Kidney (tissue), 14 donors: Measurements from ENCODE around the gene PSMB1. TPM values are rescaled to one million over a fixed set of nuclear protein-coding genes. Genes with fewer than 3 reads are reported as not detected.
A peak's percentile ranks its signal among the peaks of the same experiment; 100 is the strongest.

Source experiments
- DNase-seq, 5 donors: peaks; one replicate each; pipeline ENCODE4 v3.0.0-alpha.2; 2013 to 2020
- FAIRE-seq: peaks from 2 replicates; lab custom pipeline; 2012; peaks lifted over from hg19 to GRCh38; lab: Jason Lieb, UNC
- H3K27ac ChIP-seq, 2 donors: one replicate each; pipeline ENCODE4 v1.7.0; 2013; ENCODE audit warnings: low read depth in 2 of 2, low read length in 2 of 2, inconsistent platforms in 1 of 2
- H3K27me3 ChIP-seq: one replicate; pipeline ENCODE4 v1.7.1; 2013; ENCODE audit warnings: low read length, inconsistent platforms; ENCODE audit not compliant: control insufficient read depth, insufficient read depth
- H3K36me3 ChIP-seq, 3 donors: one replicate each; pipeline versions ENCODE4 v1.7.0 to v1.7.1; 2013; ENCODE audit warnings: low read length in 3 of 3, control low read depth in 1 of 3, inconsistent platforms in 1 of 3; ENCODE audit not compliant: insufficient read depth in 3 of 3, control insufficient read depth in 2 of 3
- H3K4me1 ChIP-seq, 3 donors: one replicate each; pipeline versions ENCODE4 v1.7.0 to v1.7.1; 2013; ENCODE audit warnings: low read length in 3 of 3, inconsistent platforms in 1 of 3, low read depth in 1 of 3; ENCODE audit not compliant: control insufficient read depth in 2 of 3, insufficient read depth in 2 of 3
- H3K4me3 ChIP-seq, 3 donors: one replicate each; pipeline versions ENCODE4 v1.7.0 to v1.8.1; 2013; ENCODE audit warnings: low read length in 3 of 3, control low read depth in 1 of 3, inconsistent platforms in 1 of 3
- H3K9ac ChIP-seq, 3 donors: one replicate each; pipeline versions ENCODE4 v1.7.0 to v1.7.1; 2013; ENCODE audit warnings: low read length in 3 of 3, control low read depth in 1 of 3, inconsistent platforms in 1 of 3
- H3K9me3 ChIP-seq, 3 donors: one replicate each; pipeline versions ENCODE4 v1.7.0 to v1.7.1; 2013; ENCODE audit warnings: low read length in 3 of 3, control low read depth in 1 of 3, inconsistent platforms in 1 of 3; ENCODE audit not compliant: control insufficient read depth in 2 of 3, insufficient read depth in 1 of 3
- intact Hi-C: fragments of 100-400 bp; cut with DNase I; formaldehyde crosslinking; loops from one replicate; pipeline ENCODE4 v1.11.1; 2022
- polyA plus RNA-seq: library from polyadenylated mRNA; stranded (reverse); fragments of 350-450 nt; fragmentation: Illumina TruSeq; extraction: RNeasy Lipid Tissue Mini Kit (QIAGEN cat#74804); gene quantifications from one replicate; pipeline ENCODE4 v1.2.3, GENCODE V29; 2014; ENCODE audit warnings: low read depth, low replicate concordance; ENCODE audit not compliant: insufficient read depth
- total RNA-seq: library from RNA; stranded (reverse); fragmentation: NEBNext Ultra II Directional; extraction: Animal tissue kit (Norgen Biotek cat#: 25700); gene quantifications from one replicate; pipeline ENCODE4 v1.2.1, GENCODE V29; 2021
- TF ChIP-seq, protein P1 (sequence below): IDR thresholded peaks from 3 replicates; pipeline ENCODE4 v1.5.1; 2012; ENCODE audit warnings: mild to moderate bottlenecking, moderate library complexity, borderline replicate concordance; ENCODE audit not compliant: insufficient read depth; ENCODE audit errors: extremely low read depth
- donor health status: control.
- donor health status: control.
- donor health status: control.
- donor health status: control.
- donor health status: control.
- donor health status: DM: yes; HTN: yes; CAD: no.
- donor health status: Normal renal cell carcinoma (clear cell type).

The PSMB1 gene
- total and polyA plus RNA-seq, 2 donors from 2014 or later: 132 to 309 TPM

DNA sequence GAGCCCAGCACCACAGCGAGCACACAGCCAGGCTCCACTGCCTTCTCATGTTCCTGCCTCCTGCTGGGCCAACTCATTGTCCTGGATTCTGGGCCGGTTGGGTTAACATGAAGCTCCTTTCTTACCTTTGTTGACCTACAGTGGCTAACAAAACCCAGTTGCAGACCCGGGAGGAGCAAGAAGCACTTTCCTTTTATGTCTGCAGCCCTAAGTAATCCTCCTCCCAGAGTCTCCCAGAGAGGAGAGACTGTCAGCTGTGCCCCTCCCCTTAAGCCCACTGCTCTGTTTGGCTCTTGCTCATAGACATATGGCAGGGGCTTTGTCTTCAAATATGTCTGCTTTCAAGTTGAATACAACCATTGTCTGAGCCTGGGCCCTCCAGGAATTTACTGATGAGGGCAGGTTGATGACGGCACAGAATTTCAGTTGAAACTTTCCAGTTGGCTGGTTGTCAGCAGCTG is 55.2 kb downstream of the PSMB1 start:
- Histone ChIP-seq H3K9ac (no peak overlapping the region), H3K9me3 (no peaks in the 10 kb centered on the region), H3K4me1 (no peaks in the 10 kb centered on the region), H3K27ac (no peak overlapping the region), H3K27me3 (no peaks in the 10 kb centered on the region), H3K4me3 (no peak overlapping the region), H3K36me3 (no peaks in the 10 kb centered on the region)
- TF ChIP-seq, protein P1, sequence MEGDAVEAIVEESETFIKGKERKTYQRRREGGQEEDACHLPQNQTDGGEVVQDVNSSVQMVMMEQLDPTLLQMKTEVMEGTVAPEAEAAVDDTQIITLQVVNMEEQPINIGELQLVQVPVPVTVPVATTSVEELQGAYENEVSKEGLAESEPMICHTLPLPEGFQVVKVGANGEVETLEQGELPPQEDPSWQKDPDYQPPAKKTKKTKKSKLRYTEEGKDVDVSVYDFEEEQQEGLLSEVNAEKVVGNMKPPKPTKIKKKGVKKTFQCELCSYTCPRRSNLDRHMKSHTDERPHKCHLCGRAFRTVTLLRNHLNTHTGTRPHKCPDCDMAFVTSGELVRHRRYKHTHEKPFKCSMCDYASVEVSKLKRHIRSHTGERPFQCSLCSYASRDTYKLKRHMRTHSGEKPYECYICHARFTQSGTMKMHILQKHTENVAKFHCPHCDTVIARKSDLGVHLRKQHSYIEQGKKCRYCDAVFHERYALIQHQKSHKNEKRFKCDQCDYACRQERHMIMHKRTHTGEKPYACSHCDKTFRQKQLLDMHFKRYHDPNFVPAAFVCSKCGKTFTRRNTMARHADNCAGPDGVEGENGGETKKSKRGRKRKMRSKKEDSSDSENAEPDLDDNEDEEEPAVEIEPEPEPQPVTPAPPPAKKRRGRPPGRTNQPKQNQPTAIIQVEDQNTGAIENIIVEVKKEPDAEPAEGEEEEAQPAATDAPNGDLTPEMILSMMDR: no peak
- no peak for FAIRE-seq
- intact Hi-C loops: no loop called here
- DNase-seq: peak in 1 of 5 donors; percentile 19

DNA sequence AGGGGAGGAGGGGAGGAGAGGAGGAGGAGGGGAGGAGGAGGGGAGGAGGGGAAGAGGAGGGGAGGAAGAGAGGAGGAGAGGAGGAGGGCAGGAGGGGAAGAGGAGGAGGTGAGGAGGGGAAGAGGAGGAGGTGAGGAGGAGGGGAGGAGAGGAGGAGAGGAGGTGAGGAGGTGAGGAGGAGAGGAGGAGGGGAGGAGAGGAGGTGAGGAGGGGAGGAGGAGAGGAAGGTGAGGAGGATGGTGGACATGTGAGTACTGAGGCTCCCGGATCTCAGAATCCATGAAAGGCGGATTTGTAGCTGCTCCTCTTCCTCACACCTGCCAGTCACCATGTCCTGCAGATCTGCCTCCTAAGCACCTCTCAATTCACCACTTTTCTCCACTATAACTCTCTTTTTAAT is 59.8 kb downstream of the PSMB1 start:
- Histone ChIP-seq H3K27ac (no peak overlapping the region), H3K9me3 (no peaks in the 10 kb centered on the region), H3K4me1 (no peaks in the 10 kb centered on the region), H3K4me3 (no peak overlapping the region), H3K9ac (no peak overlapping the region), H3K27me3 (no peaks in the 10 kb centered on the region), H3K36me3 (no peaks in the 10 kb centered on the region)
- no peak for DNase-seq
- no peak for FAIRE-seq
- TF ChIP-seq, protein P1: no peak
- intact Hi-C loops: no loop called here

DNA sequence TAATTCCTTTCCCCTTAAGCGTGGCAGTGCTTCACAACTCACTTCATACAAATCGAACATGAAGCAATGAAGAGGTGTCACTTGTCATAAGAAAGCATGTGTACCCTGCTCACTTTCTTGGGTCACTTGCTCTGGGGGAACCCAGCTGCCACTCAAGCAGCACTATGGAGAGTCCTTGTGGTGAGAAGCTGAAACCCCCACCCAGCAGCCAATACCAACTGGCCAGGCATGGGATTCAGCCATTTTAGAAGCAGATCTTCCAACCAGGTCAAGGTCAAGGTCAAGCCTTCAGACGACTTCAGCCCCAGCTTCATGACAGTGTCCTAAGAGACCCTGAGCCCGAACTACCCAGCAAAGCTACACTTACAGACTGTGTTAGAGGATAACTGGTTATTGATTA is 62.8 kb downstream of the PSMB1 start:
- H3K4me3 ChIP-seq: no peak overlapping the region
- FAIRE-seq (no peak), DNase-seq (no peak)
- no peak overlapping the region for H3K27ac ChIP-seq
- intact Hi-C loops: no loop called here
- no peaks in the 10 kb centered on the region for H3K4me1 ChIP-seq
- H3K9ac ChIP-seq: no peak overlapping the region
- H3K36me3 ChIP-seq: no peaks in the 10 kb centered on the region
- H3K27me3 ChIP-seq: no peaks in the 10 kb centered on the region
- no peaks in the 10 kb centered on the region for H3K9me3 ChIP-seq
- TF ChIP-seq, protein P1: no peak

DNA sequence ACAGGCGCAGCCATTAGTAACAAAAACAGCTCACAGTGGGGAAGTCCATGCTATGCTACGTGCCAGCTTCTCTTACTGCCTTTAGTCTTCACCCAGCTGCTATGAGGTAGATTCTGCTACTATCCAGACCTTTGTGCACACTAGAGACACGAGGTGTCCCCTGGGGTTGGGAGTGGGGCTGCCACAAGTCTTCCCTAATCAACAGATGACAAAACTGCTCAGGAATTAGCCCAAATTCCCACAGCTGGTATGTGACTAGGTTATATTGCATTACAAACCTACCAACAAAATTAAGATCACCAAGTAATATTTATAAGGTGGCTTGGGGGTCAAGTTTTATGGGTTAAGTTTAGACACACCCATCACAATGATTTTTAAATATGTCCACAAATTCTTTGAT is 63.3 kb downstream of the PSMB1 start:
- TF ChIP-seq, protein P1: no peak
- H3K27me3 ChIP-seq: no peaks in the 10 kb centered on the region
- intact Hi-C loops: no loop called here
- no peaks in the 10 kb centered on the region for H3K4me1 ChIP-seq
- H3K36me3 ChIP-seq: no peaks in the 10 kb centered on the region
- no peak overlapping the region for H3K27ac ChIP-seq
- no peak overlapping the region for H3K4me3 ChIP-seq
- FAIRE-seq (no peak), DNase-seq (no peak)
- H3K9me3 ChIP-seq: no peaks in the 10 kb centered on the region
- H3K9ac ChIP-seq: no peak overlapping the region
